H9 (cell line): ENCODE results near the gene GAD2. TPM values are rescaled to one million over a fixed set of nuclear protein-coding genes. Genes with fewer than 3 reads are reported as not detected.

Experiments used
- DNase-seq: peaks from one replicate; pipeline ENCODE4 v3.0.0-alpha.2; 2017
- H2AFZ ChIP-seq: one replicate; pipeline ENCODE4 v1.6.1; 2013; ENCODE audit warnings: mild to moderate bottlenecking, low read length, control low read depth, moderate library complexity
- H2AK5ac ChIP-seq: 2 replicates; pipeline ENCODE4 v1.6.1; 2013; ENCODE audit warnings: low read length, control low read depth, mixed read lengths; ENCODE audit not compliant: insufficient read length
- H2BK120ac ChIP-seq: one replicate; pipeline ENCODE4 v1.6.1; 2013; ENCODE audit warnings: low read depth, mild to moderate bottlenecking, low read length, control low read depth, inconsistent platforms; ENCODE audit not compliant: poor library complexity, severe bottlenecking
- H2BK12ac ChIP-seq: 2 replicates; pipeline ENCODE4 v1.6.1; 2013; ENCODE audit warnings: low read length, control low read depth, mixed read lengths, low read depth; ENCODE audit not compliant: insufficient read length
- H2BK15ac ChIP-seq: 2 replicates; pipeline ENCODE4 v1.6.1; 2013; ENCODE audit warnings: low read depth, low read length, control low read depth
- H2BK20ac ChIP-seq: one replicate; pipeline ENCODE4 v1.6.1; 2013; ENCODE audit warnings: low read depth, mild to moderate bottlenecking, low read length, control low read depth, inconsistent platforms; ENCODE audit not compliant: poor library complexity, severe bottlenecking
- H2BK5ac ChIP-seq: 2 replicates; pipeline ENCODE4 v1.6.1; 2013; ENCODE audit warnings: low read length, control low read depth, mixed read lengths; ENCODE audit not compliant: insufficient read length
- H3K14ac ChIP-seq: 2 replicates; pipeline ENCODE4 v1.6.1; 2013; ENCODE audit warnings: low read length, control low read depth; ENCODE audit not compliant: insufficient read depth
- H3K18ac ChIP-seq: 2 replicates; pipeline ENCODE4 v1.6.1; 2013; ENCODE audit warnings: low read depth, mild to moderate bottlenecking, mixed read lengths, low read length, control low read depth; ENCODE audit not compliant: insufficient read length
- H3K23ac ChIP-seq: 2 replicates; pipeline ENCODE4 v1.6.1; 2013; ENCODE audit warnings: low read length, control low read depth, mixed read lengths, low read depth; ENCODE audit not compliant: insufficient read length
- H3K23me2 ChIP-seq: 2 replicates; pipeline ENCODE4 v1.6.1; 2013; ENCODE audit warnings: low read depth, mild to moderate bottlenecking, mixed read lengths, low read length, control low read depth; ENCODE audit not compliant: insufficient read length, poor library complexity, severe bottlenecking
- H3K27ac ChIP-seq: 2 replicates; pipeline ENCODE4 v1.5.1; 2013; ENCODE audit warnings: low read length, control low read depth, mixed read lengths, low read depth; ENCODE audit not compliant: insufficient read length
- H3K27me3 ChIP-seq: 2 replicates; pipeline ENCODE4 v1.6.1; 2013; ENCODE audit warnings: low read length, control low read depth, inconsistent platforms; ENCODE audit not compliant: insufficient read depth
- H3K4ac ChIP-seq: 2 replicates; pipeline ENCODE4 v1.6.1; 2013; ENCODE audit warnings: low read depth, mild to moderate bottlenecking, control low read depth, inconsistent platforms, low read length, moderate library complexity
- H3K4me1 ChIP-seq: 2 replicates; pipeline ENCODE4 v1.6.1; 2013; ENCODE audit warnings: low read length, control low read depth, inconsistent platforms; ENCODE audit not compliant: insufficient read depth
- H3K4me2 ChIP-seq: 2 replicates; pipeline ENCODE4 v1.6.1; 2013; ENCODE audit warnings: low read length, control low read depth, mixed read lengths; ENCODE audit not compliant: insufficient read length, insufficient read depth
- H3K56ac ChIP-seq: 2 replicates; pipeline ENCODE4 v1.6.1; 2013; ENCODE audit warnings: low read depth, mild to moderate bottlenecking, mixed read lengths, low read length, control low read depth; ENCODE audit not compliant: insufficient read length
- H3K79me1 ChIP-seq: 2 replicates; pipeline ENCODE4 v1.6.1; 2013; ENCODE audit warnings: low read depth, mild to moderate bottlenecking, moderate library complexity, low read length, control low read depth, inconsistent platforms; ENCODE audit not compliant: insufficient read depth, poor library complexity, severe bottlenecking
- H3K79me2 ChIP-seq: 2 replicates; pipeline ENCODE4 v1.6.1; 2013; ENCODE audit warnings: low read length, control low read depth, inconsistent platforms; ENCODE audit not compliant: insufficient read depth
- H3K9ac ChIP-seq: 2 replicates; pipeline ENCODE4 v1.6.1; 2013; ENCODE audit warnings: low read length, control low read depth, mixed read lengths; ENCODE audit not compliant: insufficient read length; ENCODE audit errors: extremely low read depth
- H3K9me3 ChIP-seq: one replicate; pipeline ENCODE4 v1.6.1; 2013; ENCODE audit warnings: low read depth, low read length, inconsistent platforms; ENCODE audit not compliant: control insufficient read depth
- H3T11ph ChIP-seq: one replicate; pipeline ENCODE4 v1.6.1; 2013; ENCODE audit warnings: mild to moderate bottlenecking, low read length, control low read depth, inconsistent platforms
- H4K20me1 ChIP-seq: one replicate; pipeline ENCODE4 v1.6.1; 2013; ENCODE audit not compliant: control insufficient read depth, insufficient read length, insufficient read depth
- H4K5ac ChIP-seq: 2 replicates; pipeline ENCODE4 v1.6.1; 2013; ENCODE audit warnings: low read depth, mild to moderate bottlenecking, mixed read lengths, low read length, control low read depth; ENCODE audit not compliant: insufficient read length
- H4K8ac ChIP-seq: replicated peaks from 2 replicates; pipeline ENCODE4 v1.6.1; 2013; ENCODE audit warnings: low read length, control low read depth, mixed read lengths, low read depth; ENCODE audit not compliant: insufficient read length
- H4K91ac ChIP-seq: 2 replicates; pipeline ENCODE4 v1.6.1; 2013; ENCODE audit warnings: low read depth, mild to moderate bottlenecking, moderate library complexity, mixed read lengths, low read length, control low read depth; ENCODE audit not compliant: insufficient read length
- H3K27ac Mint-ChIP-seq, 3 experiments: 2 replicates in 2 of 3; 3 replicates in 1 of 3; pipeline ENCODE4 v1.8.0; 2020 to 2021; ENCODE audit warnings: mixed read lengths in 3 of 3, mild to moderate bottlenecking in 1 of 3, moderate library complexity in 1 of 3
- H3K27me3 Mint-ChIP-seq: 2 replicates; pipeline ENCODE4 v1.8.0; 2021; ENCODE audit warnings: low read depth, mild to moderate bottlenecking, moderate library complexity, mixed read lengths
- H3K36me3 Mint-ChIP-seq, 3 experiments: 2 replicates in 2 of 3; 3 replicates in 1 of 3; pipeline ENCODE4 v1.8.0; 2020 to 2021; ENCODE audit warnings: low read depth in 3 of 3, mixed read lengths in 3 of 3; ENCODE audit not compliant: insufficient read depth in 1 of 3
- H3K4me1 Mint-ChIP-seq, 2 experiments: 2 replicates each; pipeline ENCODE4 v1.8.0; 2020; ENCODE audit warnings: mixed read lengths in 2 of 2
- H3K4me3 Mint-ChIP-seq, 2 experiments: 2 replicates in 1 of 2; 3 replicates in 1 of 2; pipeline ENCODE4 v1.8.0; 2020 to 2021; ENCODE audit warnings: mild to moderate bottlenecking in 2 of 2, mixed read lengths in 2 of 2, moderate library complexity in 1 of 2
- H3K9me3 Mint-ChIP-seq, 2 experiments: 2 replicates in 1 of 2; 3 replicates in 1 of 2; pipeline ENCODE4 v1.8.0; 2020; ENCODE audit warnings: mild to moderate bottlenecking in 2 of 2, mixed read lengths in 2 of 2, moderate library complexity in 1 of 2
- CTCF ChIP-seq: fragments of 200-600 bp; sonication (generic); conservative IDR thresholded peaks from 3 replicates; pipeline ENCODE4 v1.8.0; 2021; ENCODE audit warnings: antibody characterized with exemption, mild to moderate bottlenecking
- WGBS: extraction: QIAGEN DNeasy Blood & Tissue Kit; methylation state at CpG from one replicate; pipeline ENCODE4 v1.1.7; 2013; ENCODE audit warnings: missing lambda C conversion rate, low lambda C conversion rate, mixed read lengths; ENCODE audit not compliant: insufficient read length; ENCODE audit errors: extremely low coverage; 5-methylcytosine and 5-hydroxymethylcytosine counted together
- total RNA-seq: library from RNA; stranded (reverse); gene quantifications from 2 replicates; pipeline ENCODE4 v1.2.1, GENCODE V29; 2021

GAD2 gene
- total RNA-seq, 1 experiment from 2014 or later, result 2.0 TPM

- H2BK20ac ChIP-seq, result no peak overlapping the region
- no peaks in the 10 kb centered on the region for H3K36me3 Mint-ChIP-seq
- H2BK5ac ChIP-seq, result no peak overlapping the region
- H3K56ac ChIP-seq, result no peak overlapping the region
- no peak overlapping the region for H3K18ac ChIP-seq
- DNase-seq, result no peak
- H2AFZ ChIP-seq, result no peak overlapping the region
- no peak overlapping the region for H4K8ac ChIP-seq
- peaks cover 3 to 9% of the 10 kb centered on the region in 2 experiments; a peak in 3 of 4 replicates for H3K4me1 Mint-ChIP-seq
- H4K5ac ChIP-seq, result no peak overlapping the region
- H3K23ac ChIP-seq, result no peak overlapping the region
- H3K4me2 ChIP-seq, result no peak overlapping the region
- no peaks in the 10 kb centered on the region for H3K79me1 ChIP-seq
- H2AK5ac ChIP-seq, result no peak overlapping the region
- no peak overlapping the region for H4K91ac ChIP-seq
- no peak overlapping the region for H2BK12ac ChIP-seq
- no peaks in the 10 kb centered on the region for H3K27me3 ChIP-seq
- no peaks in the 10 kb centered on the region for H3K79me2 ChIP-seq
- H2BK120ac ChIP-seq, result no peak overlapping the region
- H2BK15ac ChIP-seq, result no peak overlapping the region
- no peaks in the 10 kb centered on the region; the same call in 1 of the 2 replicates for H3K4me1 ChIP-seq
- no peak overlapping the region for H3K4me3 Mint-ChIP-seq
- H4K20me1 ChIP-seq, result no peaks in the 10 kb centered on the region
- H3K27ac Mint-ChIP-seq, result no peak overlapping the region; a peak in 1 of 7 replicates
- no peak overlapping the region for H3K9ac ChIP-seq
- H3K14ac ChIP-seq, result no peak overlapping the region; the same call in 1 of the 2 replicates
- H3K9me3 ChIP-seq, result no peaks in the 10 kb centered on the region
- H3K4ac ChIP-seq, result no peak overlapping the region
- WGBS, result no CpG with 5 or more reads among the region's 10 CpGs
- no peaks in the 10 kb centered on the region for H3K27me3 Mint-ChIP-seq
- no peak overlapping the region for H3T11ph ChIP-seq
- H3K27ac ChIP-seq, result no peak overlapping the region
- H3K23me2 ChIP-seq, result no peaks in the 10 kb centered on the region
- no peaks in the 10 kb centered on the region; a peak in 1 of 5 replicates for H3K9me3 Mint-ChIP-seq
- no peak for TF ChIP-seq CTCF
These were observed 97.9 kb downstream of the GAD2 start for GRCh38 chr10:26314265-26315013.
